ENCODE results near the gene CDC42SE2. TPM values are rescaled to one million over a fixed set of nuclear protein-coding genes. Genes with fewer than 3 reads are reported as not detected.

The CDC42SE2 gene
- total RNA-seq, 1 experiment from 2014 or later, result 23.2 TPM

DNA sequence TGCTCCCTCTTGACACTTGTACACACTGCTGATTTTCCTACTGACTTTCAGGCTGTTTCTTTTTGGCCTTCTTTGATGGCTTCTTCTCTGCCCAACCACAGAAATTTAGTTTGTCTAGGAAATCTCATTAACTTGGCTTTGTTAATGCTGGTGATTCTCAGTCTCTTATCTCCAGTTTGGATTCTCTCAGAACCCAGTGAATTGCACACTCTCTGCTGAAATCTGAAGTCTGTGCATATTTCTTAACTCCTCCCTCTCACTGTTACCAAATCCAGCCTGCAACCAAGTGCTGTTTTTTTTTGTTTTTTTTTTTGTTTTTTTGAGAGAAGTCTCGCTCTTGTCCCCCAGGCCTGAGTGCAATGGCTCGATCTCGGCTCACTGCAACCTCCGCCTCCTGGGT is 117.2 kb downstream of the CDC42SE2 start:
- H2AK5ac ChIP-seq (ENCODE audit: insufficient read length, low read length), result no peak overlapping the region
- no peak for DNase-seq
- no peaks in the 10 kb centered on the region for H3K23me2 ChIP-seq (ENCODE audit: insufficient read length, low read depth, low read length, poor library complexity, severe bottlenecking)
- H3K79me1 ChIP-seq (ENCODE audit: insufficient read depth, low read depth, low read length, poor library complexity, severe bottlenecking), result no peaks in the 10 kb centered on the region
- H3T11ph ChIP-seq (ENCODE audit: low read length), result no peak overlapping the region
- no peak overlapping the region for H4K91ac ChIP-seq (ENCODE audit: insufficient read length, low read depth, low read length)
- H3K18ac ChIP-seq (ENCODE audit: insufficient read length, low read depth, low read length), result no peak overlapping the region
- H2BK12ac ChIP-seq (ENCODE audit: insufficient read length, low read depth, low read length), result no peak overlapping the region
- H2BK120ac ChIP-seq (ENCODE audit: low read depth, low read length, poor library complexity, severe bottlenecking), result no peak overlapping the region
- H2BK20ac ChIP-seq (ENCODE audit: low read depth, low read length, poor library complexity, severe bottlenecking), result no peak overlapping the region
- H3K9ac ChIP-seq (ENCODE audit: extremely low read depth, insufficient read length, low read length), result no peak overlapping the region
- H3K14ac ChIP-seq (ENCODE audit: insufficient read depth, low read length), result no peak overlapping the region
- Mint-ChIP-seq H3K9me3 (no peaks in the 10 kb centered on the region), H3K36me3 (ENCODE audit: insufficient read depth in 1 of 3, low read depth in 3 of 3) (no peaks in the 10 kb centered on the region), H3K27me3 (ENCODE audit: low read depth) (no peaks in the 10 kb centered on the region), H3K4me3 (no peak overlapping the region), H3K4me1 (peaks cover 4 to 9% of the 10 kb centered on the region in 2 experiments; a peak in 1 of 4 replicates), H3K27ac (no peak overlapping the region; a peak in 2 of 7 replicates)
- no peak overlapping the region for H4K8ac ChIP-seq (replicated peaks; ENCODE audit: insufficient read length, low read depth, low read length)
- WGBS (ENCODE audit: extremely low coverage, insufficient read length, low lambda C conversion rate), result no CpG with 5 or more reads among the region's 4 CpGs
- no peak overlapping the region for H4K5ac ChIP-seq (ENCODE audit: insufficient read length, low read depth, low read length)
- H2BK5ac ChIP-seq (ENCODE audit: insufficient read length, low read length), result no peak overlapping the region
- no peak overlapping the region for H3K4me2 ChIP-seq (ENCODE audit: insufficient read depth, insufficient read length, low read length)
- H2BK15ac ChIP-seq (ENCODE audit: low read depth, low read length), result no peak overlapping the region
- TF ChIP-seq CTCF (conservative IDR thresholded peaks at IDR 0.05), result no peak
- H3K4me1 ChIP-seq (ENCODE audit: insufficient read depth, low read length), result no peaks in the 10 kb centered on the region
- no peak overlapping the region for H3K56ac ChIP-seq (ENCODE audit: insufficient read length, low read depth, low read length)
- H3K9me3 ChIP-seq (ENCODE audit: control insufficient read depth, low read depth, low read length), result no peaks in the 10 kb centered on the region
- H3K4ac ChIP-seq (ENCODE audit: low read depth, low read length), result no peak overlapping the region
- H3K27me3 ChIP-seq (ENCODE audit: insufficient read depth, low read length), result no peaks in the 10 kb centered on the region
- no peaks in the 10 kb centered on the region for H3K79me2 ChIP-seq (ENCODE audit: insufficient read depth, low read length)
- H2AFZ ChIP-seq (ENCODE audit: low read length), result no peak overlapping the region
- no peaks in the 10 kb centered on the region for H4K20me1 ChIP-seq (ENCODE audit: control insufficient read depth, insufficient read depth, insufficient read length)
- H3K27ac ChIP-seq (ENCODE audit: insufficient read length, low read depth, low read length), result no peak overlapping the region
- no peak overlapping the region for H3K23ac ChIP-seq (ENCODE audit: insufficient read length, low read depth, low read length)
